ENCODE results near the gene PCNT.
"Not testable (repeated sequence)": the region's sequence is repeated elsewhere in the genome, so short reads cannot be mapped to it uniquely, and the experiment has no call there.

Gene PCNT

DNA sequence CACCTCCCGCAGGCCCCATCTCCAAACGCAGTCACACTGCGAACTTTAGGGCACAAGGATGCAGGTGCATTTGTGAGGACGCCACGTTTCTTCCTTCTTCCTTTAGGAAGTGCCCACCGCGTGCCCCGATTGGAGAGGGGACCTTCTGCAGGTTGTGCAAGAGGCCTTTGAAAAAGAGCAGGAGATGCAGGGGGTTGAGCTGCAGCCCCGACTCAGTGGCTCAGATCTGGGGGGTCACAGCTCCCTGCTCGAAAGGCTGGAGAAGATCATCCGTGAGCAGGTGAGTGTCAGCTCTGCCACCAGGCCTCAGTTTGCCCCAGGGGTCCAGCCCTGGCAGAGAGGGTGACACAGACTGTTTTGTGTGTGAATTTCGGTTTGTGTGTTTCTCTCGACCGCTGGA lies 103.6 kb downstream of the PCNT start:
- no peak for DNase-seq (ENCODE audit: low read depth)

DNA sequence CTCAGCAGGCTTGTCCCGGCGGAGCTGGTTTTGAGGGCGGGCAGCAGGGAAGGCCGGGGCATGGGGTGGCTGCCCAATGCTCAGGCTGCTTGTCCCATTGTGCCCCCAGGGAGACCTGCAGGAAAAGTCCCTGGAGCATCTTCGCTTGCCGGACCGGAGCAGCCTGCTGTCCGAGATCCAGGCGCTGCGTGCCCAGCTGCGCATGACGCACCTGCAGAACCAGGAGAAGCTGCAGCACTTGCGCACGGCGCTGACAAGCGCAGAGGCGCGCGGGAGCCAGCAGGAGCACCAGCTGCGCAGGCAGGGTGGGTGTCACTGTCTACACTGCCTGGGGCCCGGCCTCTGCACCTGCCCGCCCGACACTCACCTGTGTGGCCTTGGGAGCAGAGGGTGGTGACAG lies 104.3 kb downstream of the PCNT start:
- DNase-seq (ENCODE audit: low read depth), result no peak

- DNase-seq (ENCODE audit: low read depth), result no peak
These were observed 105.2 kb downstream of the PCNT start for GRCh38 chr21:46428987-46429710.

GRCh38 chr21:46429754-46430681 lies 106.1 kb downstream of the PCNT start:
- DNase-seq (ENCODE audit: low read depth), result no peak

- DNase-seq (ENCODE audit: low read depth), result no peak
These were observed 107.5 kb downstream of the PCNT start for GRCh38 chr21:46431448-46431847.

DNA sequence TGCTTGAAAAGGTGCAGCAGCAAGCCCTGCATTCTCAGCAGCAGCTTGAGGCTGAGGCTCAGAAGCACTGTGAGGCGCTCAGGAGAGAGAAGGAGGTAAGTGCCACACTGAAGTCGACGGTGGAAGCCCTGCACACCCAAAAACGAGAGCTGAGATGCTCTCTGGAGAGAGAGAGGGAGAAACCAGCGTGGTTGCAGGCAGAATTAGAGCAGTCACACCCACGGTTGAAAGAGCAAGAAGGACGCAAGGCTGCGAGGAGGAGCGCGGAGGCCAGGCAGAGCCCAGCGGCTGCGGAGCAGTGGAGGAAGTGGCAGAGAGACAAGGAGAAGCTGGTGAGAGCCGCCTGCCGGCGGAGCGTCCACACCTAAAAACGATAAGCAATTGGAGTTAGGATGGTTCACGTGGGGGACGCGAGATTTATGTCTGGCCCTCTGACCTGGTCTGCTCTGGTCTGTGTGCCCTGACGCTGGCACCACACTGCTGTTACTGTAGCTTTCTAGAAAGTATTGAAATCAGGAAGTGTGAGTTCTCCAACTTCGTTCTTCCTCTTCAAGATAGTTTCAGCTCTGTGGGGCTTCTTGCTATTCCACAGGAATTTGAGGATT lies 108.0 kb downstream of the PCNT start:
- no peak for DNase-seq (ENCODE audit: low read depth)

DNA sequence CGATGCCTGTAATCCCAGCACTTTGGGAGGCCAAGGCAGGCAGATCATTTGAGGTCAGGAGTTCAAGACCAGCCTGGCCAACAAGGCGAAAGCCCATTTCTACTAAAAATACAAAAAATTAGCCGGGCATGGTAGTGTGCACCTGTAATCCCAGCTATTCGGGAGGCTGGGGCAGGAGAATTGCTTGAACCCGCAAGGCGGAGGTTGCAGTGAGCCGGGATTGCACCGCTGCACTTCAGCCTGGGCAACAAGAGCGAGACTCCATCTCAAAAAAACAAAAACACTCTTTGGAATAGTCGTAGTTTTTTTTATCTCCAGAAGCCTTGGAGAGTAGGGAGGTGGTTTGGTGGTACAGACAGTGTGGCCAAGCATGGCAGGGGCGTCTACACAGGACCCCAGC lies 109.2 kb downstream of the PCNT start:
- DNase-seq (ENCODE audit: low read depth), result not testable (repeated sequence)

GRCh38 chr21:46434322-46434958 lies 110.5 kb downstream of the PCNT start:
- DNase-seq (ENCODE audit: low read depth), result no peak

- no peak for DNase-seq (ENCODE audit: low read depth)
These were observed 111.9 kb downstream of the PCNT start for GRCh38 chr21:46435786-46436227.

DNA sequence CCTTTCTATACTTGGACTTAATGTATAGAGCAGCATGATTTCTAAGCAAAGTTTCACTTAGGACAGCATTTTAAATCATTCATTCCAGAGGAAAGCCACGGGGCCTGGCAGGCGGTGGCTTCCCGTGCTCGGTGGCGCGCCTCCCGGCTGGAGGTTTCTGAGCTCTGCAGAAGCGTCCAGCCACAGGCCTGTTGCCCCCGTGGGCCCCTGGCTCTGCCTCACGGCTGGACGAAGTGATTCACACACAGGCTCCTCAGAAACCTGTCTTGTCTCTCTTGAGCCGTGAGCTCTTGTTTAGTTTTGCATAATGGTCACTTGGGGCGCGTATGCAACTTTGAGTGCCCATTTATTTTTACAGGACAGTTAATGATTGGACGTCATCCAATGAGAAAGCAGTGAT lies 112.7 kb downstream of the PCNT start:
- no peak for DNase-seq (ENCODE audit: low read depth)

GRCh38 chr21:46437096-46437498 lies 113.1 kb downstream of the PCNT start:
- DNase-seq (ENCODE audit: low read depth), result no peak

DNA sequence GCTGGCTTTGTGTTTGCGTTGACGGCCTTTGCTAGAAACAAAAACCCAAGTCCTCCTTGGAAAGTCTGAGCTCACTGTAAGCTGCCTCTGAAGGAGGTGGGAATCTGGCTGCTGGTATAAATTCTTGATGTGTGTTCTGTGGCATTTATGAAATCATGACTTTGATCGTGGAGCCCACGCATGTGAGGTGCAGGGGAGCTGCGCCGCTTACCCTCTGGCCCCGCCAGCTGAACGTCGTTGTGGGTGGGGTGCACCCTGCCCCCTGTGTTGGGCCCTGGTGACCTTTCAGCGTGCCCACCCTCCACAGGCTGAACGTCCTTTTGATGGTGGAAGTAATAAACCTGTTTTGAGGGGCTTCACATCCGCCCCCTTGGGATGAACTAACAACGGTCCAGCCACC lies 113.6 kb downstream of the PCNT start:
- DNase-seq (ENCODE audit: low read depth), result no peak

DNA sequence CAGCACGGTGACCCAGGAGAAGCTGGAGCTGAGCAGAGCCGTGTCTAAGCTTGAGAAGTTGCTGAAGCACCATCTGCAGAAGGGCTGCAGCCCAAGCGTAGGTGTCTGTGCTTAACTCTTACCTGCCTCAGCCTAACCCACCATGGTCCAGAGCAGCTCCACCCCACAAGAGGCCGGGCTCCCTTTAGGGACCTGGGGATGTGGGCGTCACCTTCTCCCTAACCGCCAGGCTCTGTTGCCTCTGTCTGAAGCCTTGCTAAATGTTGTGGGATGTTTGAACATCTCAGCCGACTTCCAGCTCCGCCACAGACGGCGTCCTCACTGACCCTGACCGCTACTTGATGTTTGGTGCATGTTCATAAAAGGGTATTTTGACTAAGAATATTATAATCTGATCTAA lies 114.3 kb downstream of the PCNT start:
- no peak for DNase-seq (ENCODE audit: low read depth)

GRCh38 chr21:46439906-46440305 lies 116.0 kb downstream of the PCNT start:
- no peak for DNase-seq (ENCODE audit: low read depth)

DNA sequence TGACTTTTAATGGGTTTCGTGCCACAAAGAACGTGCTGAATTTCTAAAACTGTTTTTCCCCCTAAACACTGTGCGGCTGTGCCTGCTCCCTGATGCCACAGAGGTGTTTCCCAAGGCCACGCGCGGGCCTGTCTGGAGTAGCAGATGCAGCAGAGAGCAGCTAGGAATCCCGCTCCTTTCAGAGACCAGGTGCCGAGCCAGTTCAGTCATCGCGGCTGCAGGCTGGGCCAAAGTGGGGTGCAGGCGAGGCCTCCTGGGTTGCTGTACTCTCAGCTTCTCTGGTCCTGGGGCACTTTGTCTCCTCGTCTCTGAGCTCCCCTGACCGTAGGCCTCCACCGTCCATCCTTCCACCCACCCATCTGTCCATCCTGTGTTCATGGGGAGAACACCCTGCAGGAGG lies 117.4 kb downstream of the PCNT start:
- DNase-seq (ENCODE audit: low read depth), result no peak

DNA sequence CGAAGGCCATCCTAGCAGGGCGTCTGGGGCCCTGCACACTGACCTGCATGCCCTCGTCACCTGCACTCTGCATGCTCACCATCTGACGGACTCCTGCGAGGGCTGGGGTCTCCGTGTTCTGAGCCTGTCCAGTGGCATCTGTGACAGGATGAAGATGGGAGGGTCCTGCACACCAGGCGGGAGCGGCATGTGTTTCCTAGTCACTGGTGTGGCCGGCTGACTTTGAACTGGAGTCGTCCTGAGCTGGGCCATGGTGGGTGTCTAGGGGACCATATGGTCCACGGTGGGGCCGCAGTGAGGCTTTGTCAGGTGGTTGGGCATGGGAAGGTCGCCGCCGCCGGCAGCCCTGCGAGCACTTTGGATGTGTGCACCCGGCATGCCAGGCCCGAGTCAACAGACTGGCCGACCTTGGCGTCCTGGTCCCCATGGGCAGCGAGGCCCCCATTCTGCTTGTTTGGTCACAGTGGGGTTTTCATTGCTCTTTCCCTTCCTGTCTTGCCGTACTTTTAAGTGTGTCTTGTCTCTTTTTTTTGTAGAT lies 118.1 kb downstream of the PCNT start:
- no peak for DNase-seq (ENCODE audit: low read depth)

DNA sequence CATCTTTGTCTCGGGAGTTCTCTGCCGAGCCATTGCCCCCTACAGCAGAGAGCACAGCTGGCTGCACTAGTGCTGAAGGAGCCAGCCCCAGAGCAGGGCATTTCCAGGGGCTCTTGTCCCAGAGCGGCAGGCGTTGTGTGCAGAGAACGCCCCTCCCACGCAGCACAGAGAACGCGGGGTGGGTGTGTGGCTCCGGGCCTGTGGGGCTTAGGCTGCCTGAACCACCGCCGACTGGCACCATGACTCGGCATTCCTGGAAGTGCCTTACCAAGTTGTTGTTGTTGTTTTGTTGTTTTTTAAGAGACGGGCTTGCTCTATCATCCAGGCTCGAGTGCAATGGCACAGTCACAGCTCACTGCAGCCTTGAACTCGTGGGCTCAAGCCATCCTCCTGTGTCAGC lies 119.0 kb downstream of the PCNT start:
- no peak for DNase-seq (ENCODE audit: low read depth)

GRCh38 chr21:46443910-46444309 lies 120.0 kb downstream of the PCNT start:
- no peak for DNase-seq (ENCODE audit: low read depth)

DNA sequence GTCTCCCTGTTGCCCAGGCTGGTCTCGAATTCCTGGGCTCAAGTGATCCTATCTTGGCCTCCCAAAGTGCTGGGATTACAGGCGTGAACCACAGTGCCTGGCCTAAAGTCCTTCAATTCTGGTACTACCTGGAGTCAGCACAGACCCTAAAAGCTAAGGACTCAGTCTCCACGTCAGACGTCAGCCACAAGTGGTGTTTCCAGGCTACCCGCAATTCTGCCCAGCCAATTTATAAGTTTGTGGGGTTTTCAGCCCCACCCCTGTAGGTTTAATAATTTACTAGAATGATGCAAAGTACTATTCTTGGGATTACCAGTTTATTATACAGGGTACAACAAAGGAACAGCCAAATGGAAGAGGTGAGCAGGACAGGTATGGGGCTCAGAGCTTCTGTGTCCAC lies 124.2 kb downstream of the PCNT start:
- no peak for DNase-seq (ENCODE audit: low read depth)

GRCh38 chr21:46448855-46449254 lies 124.9 kb downstream of the PCNT start:
- not testable (repeated sequence) for DNase-seq (ENCODE audit: low read depth)

- no peak for DNase-seq (ENCODE audit: low read depth)
These were observed 128.8 kb downstream of the PCNT start for GRCh38 chr21:46452710-46453109.

DNA sequence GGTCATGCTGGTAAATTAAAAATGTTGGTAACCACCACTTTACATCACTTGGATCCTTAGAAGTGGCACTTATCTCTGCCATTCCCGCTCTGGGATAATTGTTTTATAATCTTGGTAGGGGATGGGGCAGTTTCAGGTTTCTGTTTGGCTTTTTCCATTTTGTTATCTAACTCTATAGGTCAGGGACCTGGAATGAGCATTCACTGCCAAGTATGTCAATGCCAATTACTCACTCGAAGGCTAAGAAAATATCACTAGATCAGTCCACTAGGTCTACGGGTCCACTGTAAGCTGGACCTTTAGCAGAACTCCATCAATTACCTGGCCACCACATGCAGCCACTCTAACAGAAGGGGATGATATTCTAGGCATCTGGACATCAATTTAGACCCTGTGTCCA lies 130.2 kb downstream of the PCNT start:
- no peak for DNase-seq (ENCODE audit: low read depth)
